Activated CD4-positive, alpha-beta T cell treated with anti-CD3 and anti-CD28 coated beads, Interleukin-2, Interleukin-4, amounts not matched to agents 100 ng/mL and 50 ng/mL, durations not matched to agents 16 hours and 8 hours (primary cell): ENCODE data around the gene CAPG.
"Not testable (repeated sequence)": the region's sequence is repeated elsewhere in the genome, so short reads cannot be mapped to it uniquely, and the experiment has no call there.

Experiments
- DNase-seq: peaks from one replicate; pipeline ENCODE4 v3.0.0-alpha.2; 2020; ENCODE audit warnings: low spot score

The CAPG gene

GRCh38 chr2:85420536-85421259 lies 10.5 kb upstream of the CAPG start:
- peak; percentile 90 for DNase-seq

GRCh38 chr2:85419009-85419675 lies 9.0 kb upstream of the CAPG start:
- no peak for DNase-seq

- DNase-seq: peak; percentile 83
Observed at GRCh38 chr2:85418132-85419008, 8.2 kb upstream of the CAPG start, which contains the start of gene SH2D6. TSS of gene SH2D6 (plus strand) at chr2:85418714. CDS start at chr2:85429466, 10,752 bp downstream.

GRCh38 chr2:85415980-85416650 lies 5.9 kb upstream of the CAPG start:
- DNase-seq: no peak

GRCh38 chr2:85414761-85415553 lies 4.8 kb upstream of the CAPG start:
- no peak for DNase-seq

GRCh38 chr2:85414421-85414759 lies 4.2 kb upstream of the CAPG start:
- not testable (repeated sequence) for DNase-seq

GRCh38 chr2:85413592-85414420 lies 3.6 kb upstream of the CAPG start:
- no peak for DNase-seq

- DNase-seq: no peak
Observed at GRCh38 chr2:85411405-85411748, 1.2 kb upstream of the CAPG start.

GRCh38 chr2:85410584-85411404 lies 628 bp upstream of the CAPG start:
- no peak for DNase-seq

- peak; percentile 86 for DNase-seq
Observed at GRCh38 chr2:85405201-85406059, 4.7 kb downstream of the CAPG start.

GRCh38 chr2:85401844-85402243 lies 8.3 kb downstream of the CAPG start:
- no peak for DNase-seq

GRCh38 chr2:85401464-85401805 lies 8.7 kb downstream of the CAPG start:
- no peak for DNase-seq

- DNase-seq: no peak
Observed at GRCh38 chr2:85400541-85401463, 9.4 kb downstream of the CAPG start.

GRCh38 chr2:85400023-85400422 lies 10.1 kb downstream of the CAPG start:
- DNase-seq: no peak

- DNase-seq: no peak
Observed at GRCh38 chr2:85399183-85399455, 11.0 kb downstream of the CAPG start.

- no peak for DNase-seq
Observed at GRCh38 chr2:85398426-85399182, 11.6 kb downstream of the CAPG start.

GRCh38 chr2:85397925-85398331 lies 12.2 kb downstream of the CAPG start:
- no peak for DNase-seq
